ENCODE measurements around the gene SLC25A14. TPM values are rescaled to one million over a fixed set of nuclear protein-coding genes. Genes with fewer than 3 reads are reported as not detected.

The SLC25A14 gene
- total and polyA plus RNA-seq, 2 of the 8 experiments (the other 6 are each of a cell fraction or from before 2014, with no cell fraction given), result 9.3 to 14.2 TPM

DNA sequence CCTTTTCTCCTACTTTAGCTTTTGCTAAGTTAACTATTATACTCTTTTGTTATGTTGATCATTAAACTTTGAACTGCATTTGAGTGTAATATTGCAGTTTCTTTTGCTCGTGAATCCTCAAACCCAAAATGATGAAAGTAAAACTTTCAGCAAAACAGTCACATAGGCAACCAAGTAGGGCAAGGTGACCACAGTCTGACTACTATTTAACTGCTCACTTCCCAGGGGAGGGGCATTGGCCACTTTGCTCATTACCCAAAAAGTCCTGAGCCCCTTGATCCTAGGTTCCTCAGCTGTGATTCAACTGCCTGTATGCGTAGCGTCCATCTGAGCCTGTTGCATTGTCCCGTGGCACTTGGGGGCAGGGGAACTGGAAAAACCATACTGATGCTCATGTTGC is 79.0 kb downstream of the SLC25A14 start (continued):
- TF ChIP-seq, protein P1, sequence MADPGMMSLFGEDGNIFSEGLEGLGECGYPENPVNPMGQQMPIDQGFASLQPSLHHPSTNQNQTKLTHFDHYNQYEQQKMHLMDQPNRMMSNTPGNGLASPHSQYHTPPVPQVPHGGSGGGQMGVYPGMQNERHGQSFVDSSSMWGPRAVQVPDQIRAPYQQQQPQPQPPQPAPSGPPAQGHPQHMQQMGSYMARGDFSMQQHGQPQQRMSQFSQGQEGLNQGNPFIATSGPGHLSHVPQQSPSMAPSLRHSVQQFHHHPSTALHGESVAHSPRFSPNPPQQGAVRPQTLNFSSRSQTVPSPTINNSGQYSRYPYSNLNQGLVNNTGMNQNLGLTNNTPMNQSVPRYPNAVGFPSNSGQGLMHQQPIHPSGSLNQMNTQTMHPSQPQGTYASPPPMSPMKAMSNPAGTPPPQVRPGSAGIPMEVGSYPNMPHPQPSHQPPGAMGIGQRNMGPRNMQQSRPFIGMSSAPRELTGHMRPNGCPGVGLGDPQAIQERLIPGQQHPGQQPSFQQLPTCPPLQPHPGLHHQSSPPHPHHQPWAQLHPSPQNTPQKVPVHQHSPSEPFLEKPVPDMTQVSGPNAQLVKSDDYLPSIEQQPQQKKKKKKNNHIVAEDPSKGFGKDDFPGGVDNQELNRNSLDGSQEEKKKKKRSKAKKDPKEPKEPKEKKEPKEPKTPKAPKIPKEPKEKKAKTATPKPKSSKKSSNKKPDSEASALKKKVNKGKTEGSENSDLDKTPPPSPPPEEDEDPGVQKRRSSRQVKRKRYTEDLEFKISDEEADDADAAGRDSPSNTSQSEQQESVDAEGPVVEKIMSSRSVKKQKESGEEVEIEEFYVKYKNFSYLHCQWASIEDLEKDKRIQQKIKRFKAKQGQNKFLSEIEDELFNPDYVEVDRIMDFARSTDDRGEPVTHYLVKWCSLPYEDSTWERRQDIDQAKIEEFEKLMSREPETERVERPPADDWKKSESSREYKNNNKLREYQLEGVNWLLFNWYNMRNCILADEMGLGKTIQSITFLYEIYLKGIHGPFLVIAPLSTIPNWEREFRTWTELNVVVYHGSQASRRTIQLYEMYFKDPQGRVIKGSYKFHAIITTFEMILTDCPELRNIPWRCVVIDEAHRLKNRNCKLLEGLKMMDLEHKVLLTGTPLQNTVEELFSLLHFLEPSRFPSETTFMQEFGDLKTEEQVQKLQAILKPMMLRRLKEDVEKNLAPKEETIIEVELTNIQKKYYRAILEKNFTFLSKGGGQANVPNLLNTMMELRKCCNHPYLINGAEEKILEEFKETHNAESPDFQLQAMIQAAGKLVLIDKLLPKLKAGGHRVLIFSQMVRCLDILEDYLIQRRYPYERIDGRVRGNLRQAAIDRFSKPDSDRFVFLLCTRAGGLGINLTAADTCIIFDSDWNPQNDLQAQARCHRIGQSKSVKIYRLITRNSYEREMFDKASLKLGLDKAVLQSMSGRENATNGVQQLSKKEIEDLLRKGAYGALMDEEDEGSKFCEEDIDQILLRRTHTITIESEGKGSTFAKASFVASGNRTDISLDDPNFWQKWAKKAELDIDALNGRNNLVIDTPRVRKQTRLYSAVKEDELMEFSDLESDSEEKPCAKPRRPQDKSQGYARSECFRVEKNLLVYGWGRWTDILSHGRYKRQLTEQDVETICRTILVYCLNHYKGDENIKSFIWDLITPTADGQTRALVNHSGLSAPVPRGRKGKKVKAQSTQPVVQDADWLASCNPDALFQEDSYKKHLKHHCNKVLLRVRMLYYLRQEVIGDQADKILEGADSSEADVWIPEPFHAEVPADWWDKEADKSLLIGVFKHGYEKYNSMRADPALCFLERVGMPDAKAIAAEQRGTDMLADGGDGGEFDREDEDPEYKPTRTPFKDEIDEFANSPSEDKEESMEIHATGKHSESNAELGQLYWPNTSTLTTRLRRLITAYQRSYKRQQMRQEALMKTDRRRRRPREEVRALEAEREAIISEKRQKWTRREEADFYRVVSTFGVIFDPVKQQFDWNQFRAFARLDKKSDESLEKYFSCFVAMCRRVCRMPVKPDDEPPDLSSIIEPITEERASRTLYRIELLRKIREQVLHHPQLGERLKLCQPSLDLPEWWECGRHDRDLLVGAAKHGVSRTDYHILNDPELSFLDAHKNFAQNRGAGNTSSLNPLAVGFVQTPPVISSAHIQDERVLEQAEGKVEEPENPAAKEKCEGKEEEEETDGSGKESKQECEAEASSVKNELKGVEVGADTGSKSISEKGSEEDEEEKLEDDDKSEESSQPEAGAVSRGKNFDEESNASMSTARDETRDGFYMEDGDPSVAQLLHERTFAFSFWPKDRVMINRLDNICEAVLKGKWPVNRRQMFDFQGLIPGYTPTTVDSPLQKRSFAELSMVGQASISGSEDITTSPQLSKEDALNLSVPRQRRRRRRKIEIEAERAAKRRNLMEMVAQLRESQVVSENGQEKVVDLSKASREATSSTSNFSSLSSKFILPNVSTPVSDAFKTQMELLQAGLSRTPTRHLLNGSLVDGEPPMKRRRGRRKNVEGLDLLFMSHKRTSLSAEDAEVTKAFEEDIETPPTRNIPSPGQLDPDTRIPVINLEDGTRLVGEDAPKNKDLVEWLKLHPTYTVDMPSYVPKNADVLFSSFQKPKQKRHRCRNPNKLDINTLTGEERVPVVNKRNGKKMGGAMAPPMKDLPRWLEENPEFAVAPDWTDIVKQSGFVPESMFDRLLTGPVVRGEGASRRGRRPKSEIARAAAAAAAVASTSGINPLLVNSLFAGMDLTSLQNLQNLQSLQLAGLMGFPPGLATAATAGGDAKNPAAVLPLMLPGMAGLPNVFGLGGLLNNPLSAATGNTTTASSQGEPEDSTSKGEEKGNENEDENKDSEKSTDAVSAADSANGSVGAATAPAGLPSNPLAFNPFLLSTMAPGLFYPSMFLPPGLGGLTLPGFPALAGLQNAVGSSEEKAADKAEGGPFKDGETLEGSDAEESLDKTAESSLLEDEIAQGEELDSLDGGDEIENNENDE (IDR thresholded peaks at IDR 0.05; ENCODE audit: insufficient replicate concordance, low read length), result no peak
- no peak for TF ChIP-seq JUND (IDR thresholded peaks at IDR 0.05; ENCODE audit: low read length)
- TF ChIP-seq SP2 (IDR thresholded peaks at IDR 0.05; ENCODE audit: low read length), result no peak
- TF ChIP-seq YY1 (IDR thresholded peaks at IDR 0.05; ENCODE audit: low read depth, low read length), result no peak
- TF ChIP-seq NRF1 (IDR thresholded peaks at IDR 0.05; ENCODE audit: low read depth, low read length), result no peak
- no peak for TF ChIP-seq POLR2AphosphoS5 (IDR thresholded peaks at IDR 0.05; ENCODE audit: low read depth, low read length)
